GM19351 (cell line): ENCODE results near the gene NCOA3.
A peak's percentile ranks its signal among the peaks of the same experiment; 100 is the strongest.
"Not testable (repeated sequence)": the region's sequence is repeated elsewhere in the genome, so short reads cannot be mapped to it uniquely, and the experiment has no call there.

Experiments
- ATAC-seq: cut with Tn5 transposase; IDR thresholded peaks from one replicate; pipeline ENCODE4 v1.9.1; 2021; ENCODE audit warnings: mild to moderate bottlenecking, moderate library complexity; ENCODE audit not compliant: unreplicated experiment

Gene NCOA3

DNA sequence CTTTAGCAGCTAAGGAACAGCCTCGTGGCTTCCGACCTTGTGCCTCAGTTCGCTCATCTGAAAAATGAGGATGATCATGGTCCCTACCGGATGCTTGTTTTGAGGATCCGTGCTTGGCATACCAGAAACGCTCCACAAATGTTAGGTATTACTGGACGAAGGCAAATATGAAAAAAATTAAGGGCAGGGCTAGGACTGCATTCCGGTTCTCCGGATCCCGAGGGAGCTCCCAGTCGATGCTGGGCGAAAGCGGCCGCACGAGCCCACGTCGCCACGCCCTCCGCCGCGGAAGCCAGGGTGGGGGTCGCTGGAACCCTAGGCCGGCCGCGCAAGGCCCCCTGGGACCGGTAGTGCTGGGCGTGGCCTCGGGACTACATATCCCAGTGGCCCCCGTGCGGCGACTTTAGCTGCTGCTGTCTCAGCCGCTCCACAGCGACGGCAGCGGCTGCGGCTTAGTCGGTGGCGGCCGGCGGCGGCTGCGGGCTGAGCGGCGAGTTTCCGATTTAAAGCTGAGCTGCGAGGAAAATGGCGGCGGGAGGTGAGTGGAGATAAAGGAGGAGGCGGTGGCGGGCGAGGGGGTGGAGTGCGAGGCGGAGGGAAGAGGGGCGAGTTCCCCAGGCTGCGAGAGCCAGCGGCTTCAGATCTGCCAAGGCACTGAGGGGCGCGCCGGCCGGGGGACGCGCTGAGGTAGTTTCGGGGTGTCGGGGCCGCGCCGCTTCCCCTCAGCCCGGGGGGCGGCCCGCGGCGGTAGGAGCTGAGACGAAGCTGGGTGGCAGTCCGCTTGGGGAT, at the start of gene NCOA3:
TSS of gene NCOA3 (plus strand) at position 406 of the 789 bp plus-strand sequence. CDS start 120,361 bp downstream, outside the sequence.
- ATAC-seq, result peak; percentile 66

DNA sequence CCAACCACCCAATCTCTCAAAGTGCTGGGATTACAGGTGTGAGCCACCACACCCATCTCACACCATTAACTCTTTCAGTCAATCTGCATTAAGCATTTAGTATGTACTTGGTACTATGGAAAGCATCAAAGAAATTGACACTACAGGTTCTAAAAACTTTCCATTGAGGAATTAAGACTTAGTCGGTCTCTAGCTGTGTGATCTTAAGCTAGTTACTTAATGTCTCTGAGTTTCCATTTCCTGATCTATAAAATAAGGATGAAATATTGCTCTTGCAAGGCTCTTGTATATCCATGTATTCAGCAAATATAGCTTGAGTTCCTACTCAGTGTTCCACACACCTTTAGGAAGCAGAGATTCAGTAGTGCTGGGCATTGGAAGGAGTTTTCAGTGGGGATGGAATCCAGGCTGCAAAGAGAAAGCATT, 48.9 kb upstream of the NCOA3 start:
- no peak for ATAC-seq

DNA sequence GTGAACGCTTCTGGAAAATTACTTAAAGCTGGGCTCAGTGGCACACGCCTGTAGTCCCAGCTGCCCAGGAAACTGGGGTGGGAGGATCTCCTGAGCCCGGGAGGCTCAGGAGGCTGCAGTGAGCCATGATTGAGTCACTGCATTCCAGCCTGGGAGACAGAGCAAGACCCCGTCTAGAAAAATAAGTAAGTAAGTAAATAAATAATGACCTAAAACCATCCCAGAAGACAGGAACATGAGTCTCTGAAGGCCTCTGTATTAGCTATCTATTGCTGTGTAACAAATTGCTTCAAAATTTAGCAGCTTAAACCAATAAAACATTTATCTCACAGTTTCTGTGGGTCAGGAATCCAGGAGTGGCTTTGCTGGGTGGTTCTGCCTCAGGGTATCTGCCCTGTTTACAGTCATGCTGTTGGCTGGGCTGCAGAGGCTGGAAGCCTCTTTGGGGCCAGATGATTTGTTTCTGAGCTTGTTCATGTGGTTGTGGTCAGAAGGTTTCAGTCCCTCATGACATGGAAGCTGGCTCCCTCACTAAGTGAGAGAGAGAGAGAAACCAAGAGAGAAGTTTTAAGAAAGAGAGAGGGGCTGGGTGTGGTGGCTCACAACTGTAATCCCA, 48.4 kb upstream of the NCOA3 start:
- peak; percentile 94 for ATAC-seq

DNA sequence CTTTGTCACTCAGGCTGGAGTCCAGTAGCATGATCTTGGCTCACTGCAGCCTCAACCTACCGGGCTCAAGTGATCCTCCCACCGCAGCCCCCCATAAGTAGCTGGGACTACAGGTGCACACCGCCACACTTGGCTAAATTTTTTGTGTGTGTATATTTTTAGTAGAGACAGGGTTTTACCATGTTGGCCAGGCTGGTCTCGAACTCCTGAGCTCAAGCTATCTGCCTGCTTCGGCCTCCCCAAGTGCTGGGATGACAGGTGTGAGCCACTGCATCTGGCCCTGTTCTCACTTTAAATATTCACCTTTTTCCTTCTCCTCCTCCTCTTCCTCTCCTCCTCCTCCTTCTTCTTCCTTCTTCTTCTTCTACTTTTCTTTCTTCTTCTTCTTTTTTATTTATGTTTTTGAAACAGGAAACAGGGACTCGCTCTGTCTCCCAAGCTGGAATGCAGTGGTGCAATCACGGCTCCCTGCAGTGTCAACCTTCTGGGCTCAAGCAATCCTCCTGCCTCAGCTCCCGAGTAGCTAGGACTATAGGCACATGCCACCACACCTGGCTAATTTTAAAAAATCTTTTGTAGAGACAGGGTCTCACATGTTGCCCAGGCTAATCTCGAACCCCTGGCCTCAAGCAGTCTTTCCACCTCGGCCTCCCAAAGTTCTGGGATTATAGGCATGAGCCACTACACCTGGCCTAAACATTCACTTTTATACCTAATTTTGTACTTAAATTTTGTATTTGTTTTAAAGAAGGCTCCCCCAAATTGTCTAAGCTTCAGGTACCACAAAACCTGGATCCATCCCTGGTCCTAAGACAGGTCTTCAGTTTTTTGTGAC, 47.2 kb upstream of the NCOA3 start:
- ATAC-seq, result no peak

DNA sequence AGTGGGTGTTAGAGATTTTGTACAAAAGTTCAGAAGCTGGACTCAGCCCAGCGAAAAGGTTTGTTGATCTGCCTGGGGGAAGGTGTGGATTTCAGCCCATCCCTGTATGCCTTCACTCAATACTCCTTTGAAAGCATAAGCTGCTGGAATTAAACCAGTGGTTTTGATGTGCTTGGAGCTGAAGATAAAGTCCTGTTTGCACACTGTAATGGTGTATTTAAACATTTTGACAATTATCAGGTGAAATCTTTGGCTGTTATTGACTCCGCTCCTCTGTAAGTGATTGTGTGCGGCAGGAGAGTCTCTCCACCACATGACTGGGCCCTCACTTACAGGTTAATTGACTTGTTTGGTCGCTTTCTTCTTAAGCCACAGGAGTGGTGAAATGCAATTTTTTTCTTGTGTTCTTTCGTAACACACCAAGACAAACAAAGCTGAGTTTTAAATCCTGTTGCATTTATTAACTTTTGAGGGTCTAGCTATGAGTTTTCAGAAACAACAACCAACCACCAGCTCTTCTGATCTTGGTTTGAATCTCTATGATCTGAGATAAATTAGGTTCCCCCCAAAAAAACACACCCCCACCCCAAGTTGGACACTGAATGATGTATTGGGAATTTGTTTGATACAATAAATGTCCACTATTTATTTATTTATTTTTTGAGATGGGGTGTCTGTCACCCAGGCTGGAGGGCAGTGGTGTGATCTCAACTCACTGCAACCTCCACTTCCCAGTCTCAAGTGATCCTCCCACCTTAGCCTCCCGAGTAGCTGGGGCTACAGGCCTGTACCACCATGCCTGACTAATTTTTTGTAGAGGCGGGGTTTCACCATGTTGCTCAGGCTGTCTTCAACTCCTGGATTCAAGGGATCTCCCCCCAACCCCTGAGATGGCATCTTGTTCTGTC, 46.3 kb upstream of the NCOA3 start:
- ATAC-seq, result no peak

DNA sequence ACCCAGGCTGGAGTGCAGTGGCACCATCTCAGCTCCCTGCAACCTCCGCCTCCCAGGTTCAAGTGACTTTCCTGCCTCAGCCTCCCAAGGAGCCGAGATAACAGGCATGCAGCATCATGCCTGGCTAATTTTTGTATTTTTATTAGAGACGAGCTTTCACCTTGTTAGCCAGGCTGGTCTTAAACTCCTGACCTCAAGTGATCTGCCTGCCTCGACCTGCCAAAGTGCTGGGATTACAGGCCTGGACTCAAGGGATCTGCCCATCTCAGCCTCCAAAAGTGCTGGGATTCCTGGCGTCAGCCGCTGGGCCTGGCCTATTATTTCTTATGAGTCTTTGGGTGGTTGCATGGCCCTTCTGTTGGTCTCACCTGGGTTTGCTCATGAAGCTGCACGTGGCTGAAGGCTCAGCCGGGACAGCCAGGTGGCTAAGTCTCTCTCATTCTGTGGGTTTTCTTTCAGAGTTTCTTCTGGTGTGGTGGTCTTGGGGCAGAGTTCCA, 45.6 kb upstream of the NCOA3 start:
- no peak for ATAC-seq

DNA sequence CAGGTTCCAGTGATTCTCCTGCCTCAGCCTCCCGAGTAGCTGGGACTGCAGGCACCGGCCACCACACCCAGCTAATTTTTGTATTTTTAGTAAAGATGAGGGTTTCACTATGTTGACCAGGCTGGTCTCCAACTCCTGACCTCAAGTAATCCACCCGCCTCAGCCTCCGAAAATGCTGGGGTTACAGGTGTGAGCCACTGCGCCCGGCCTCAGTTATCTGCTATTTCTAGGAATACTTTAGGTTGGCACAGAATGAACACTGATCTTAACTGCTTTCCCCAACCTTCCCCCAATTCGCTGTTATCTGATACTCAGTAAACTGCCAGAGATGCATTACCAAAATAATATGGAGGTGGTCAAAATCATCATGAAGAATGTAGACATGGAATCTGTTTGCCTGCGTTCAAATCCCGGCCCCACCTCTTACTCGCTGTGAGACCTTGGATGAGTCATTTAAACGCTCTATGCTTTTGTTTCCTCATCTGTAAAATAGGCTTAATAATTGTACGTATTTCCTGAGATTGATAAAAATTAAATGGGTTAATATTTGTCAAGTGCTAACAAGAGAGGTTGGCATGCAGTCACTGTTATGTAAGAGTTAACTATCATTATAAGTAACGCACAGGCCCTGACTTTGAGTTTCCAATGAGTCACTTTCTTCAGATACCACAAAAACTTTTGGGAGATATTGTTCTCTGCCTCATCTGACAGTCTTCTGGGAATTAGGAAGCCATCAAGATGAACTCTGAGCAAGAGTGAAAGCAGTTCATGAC, 44.5 kb upstream of the NCOA3 start:
- no peak for ATAC-seq

DNA sequence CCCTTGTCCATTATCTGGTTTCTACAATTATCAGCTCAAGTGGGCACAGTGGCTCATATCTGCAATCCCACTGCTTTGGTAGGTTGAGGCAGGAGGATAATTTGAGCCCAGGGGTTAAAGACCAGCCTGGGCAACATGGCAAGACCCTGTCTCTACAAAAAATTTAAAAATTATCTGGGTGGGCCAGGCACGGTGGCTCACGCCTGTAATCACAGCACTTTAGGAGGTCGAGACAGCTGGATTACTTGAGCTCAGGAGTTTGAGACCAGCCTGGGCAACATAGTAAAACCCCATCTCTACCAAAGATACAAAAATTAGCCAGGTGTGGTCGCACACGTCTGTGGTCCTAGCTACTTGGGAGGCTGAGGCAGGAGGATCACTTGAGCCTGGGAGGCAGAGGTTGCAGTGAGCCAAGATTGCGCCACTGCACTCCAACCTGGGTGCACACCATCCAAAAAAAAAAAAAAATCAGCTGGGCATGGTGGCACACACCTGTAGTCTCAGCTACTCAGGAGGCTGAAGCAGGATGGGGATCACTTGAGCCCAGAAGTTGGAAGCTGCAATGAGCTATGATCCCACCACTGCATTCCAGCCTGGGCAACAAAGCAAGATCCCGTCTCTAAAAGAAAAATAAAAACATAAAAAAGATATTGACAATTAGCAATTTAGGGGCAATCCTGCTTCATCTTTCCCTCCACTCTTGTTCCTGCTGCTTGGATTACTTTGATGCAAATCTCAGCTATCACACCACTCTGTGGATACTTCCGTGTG, 43.2 kb upstream of the NCOA3 start:
- ATAC-seq, result not testable (repeated sequence)

DNA sequence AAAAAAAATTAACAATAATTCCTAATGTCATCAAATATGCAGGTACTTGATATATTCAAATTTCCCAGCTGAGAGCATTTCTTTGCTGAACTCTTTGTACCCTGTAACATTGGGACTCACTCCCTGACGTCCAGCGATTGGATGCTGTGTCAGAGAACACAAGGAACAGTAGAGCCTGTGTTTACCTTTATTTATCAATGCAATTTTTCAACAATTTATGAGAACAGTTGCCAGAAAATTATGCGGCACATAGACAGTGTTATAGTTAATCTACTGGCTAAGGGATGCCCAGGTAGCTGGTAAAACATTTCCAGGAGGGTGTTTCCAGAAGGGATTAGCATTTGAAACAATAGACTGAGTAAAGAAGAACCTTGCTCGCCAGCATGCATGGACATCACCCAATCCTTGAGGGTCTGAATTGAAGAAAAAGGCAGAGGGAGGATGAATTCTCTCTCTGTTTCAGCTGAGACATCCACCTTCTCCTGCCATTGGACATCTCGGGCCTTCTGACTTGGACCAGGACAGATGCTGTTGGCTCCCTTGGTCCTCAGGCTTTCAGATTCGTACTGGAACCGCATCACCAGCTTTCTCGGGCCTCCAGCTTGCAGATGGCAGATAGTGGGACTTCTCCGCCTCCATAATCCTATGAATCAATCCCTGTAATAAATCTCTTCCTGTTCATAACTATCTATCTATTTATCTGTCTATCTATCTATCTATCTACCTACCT, 42.2 kb upstream of the NCOA3 start:
- no peak for ATAC-seq

DNA sequence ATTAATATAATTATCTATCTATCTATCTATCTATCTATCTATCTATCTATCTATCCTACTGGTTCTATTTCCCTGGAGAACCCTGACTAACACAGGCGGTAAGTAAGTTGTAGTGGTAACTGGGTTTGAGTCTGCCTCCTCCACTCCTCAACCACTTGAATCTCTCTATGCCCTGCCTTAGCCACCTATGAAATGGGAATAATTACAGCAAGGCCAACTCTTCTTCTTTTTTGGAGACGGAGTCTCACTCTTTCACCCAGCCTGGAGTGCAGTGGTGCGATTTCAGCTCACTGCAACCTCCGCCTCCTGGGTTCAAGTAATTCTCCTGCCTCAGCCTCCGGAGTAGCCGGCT, 41.0 kb upstream of the NCOA3 start:
- not testable (repeated sequence) for ATAC-seq

DNA sequence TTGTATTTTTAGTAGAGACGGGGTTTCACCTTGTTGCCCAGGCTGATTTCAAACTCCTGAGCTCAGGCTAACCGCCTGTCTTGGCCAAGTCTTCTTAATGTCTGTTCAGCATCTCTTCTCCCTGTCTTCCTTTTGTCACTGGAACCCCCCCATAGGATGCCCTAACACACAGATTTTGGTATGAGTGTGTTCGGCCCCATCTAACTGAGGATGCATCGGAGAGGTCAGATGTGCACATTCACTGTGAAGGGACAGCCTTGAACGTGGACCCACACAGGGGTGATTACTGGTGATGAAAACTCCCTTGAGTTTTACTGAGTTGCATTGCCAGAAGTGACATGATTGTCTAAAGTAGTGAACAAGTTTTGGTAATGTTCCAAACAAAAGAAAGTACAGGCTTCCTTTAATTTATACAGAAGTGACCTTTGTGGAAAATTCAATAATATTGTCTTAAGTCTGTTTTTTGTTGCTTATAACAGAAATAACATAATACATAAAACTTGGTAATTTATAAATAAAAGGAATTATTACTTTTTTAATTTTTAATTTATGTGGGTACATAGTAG, 40.5 kb upstream of the NCOA3 start:
- ATAC-seq, result no peak

DNA sequence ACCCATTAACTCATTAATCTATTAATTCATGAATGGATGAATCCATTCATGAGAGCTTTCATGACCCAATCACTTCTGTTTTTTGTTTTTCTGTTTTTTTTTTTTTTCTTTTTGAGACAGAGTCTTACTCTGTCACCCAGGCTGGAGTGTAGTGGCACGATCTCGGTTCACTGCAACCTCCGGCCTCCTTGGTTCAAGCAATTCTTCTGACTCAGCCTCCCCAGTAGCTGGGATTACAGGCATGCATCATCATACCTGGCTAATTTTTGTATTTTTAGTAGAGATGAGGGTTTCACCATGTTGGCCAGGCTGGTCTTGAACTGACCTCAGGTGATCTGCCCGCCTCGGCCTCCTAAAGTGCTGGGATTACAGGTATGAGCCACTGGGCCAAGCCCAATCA, 39.8 kb upstream of the NCOA3 start:
- not testable (repeated sequence) for ATAC-seq

DNA sequence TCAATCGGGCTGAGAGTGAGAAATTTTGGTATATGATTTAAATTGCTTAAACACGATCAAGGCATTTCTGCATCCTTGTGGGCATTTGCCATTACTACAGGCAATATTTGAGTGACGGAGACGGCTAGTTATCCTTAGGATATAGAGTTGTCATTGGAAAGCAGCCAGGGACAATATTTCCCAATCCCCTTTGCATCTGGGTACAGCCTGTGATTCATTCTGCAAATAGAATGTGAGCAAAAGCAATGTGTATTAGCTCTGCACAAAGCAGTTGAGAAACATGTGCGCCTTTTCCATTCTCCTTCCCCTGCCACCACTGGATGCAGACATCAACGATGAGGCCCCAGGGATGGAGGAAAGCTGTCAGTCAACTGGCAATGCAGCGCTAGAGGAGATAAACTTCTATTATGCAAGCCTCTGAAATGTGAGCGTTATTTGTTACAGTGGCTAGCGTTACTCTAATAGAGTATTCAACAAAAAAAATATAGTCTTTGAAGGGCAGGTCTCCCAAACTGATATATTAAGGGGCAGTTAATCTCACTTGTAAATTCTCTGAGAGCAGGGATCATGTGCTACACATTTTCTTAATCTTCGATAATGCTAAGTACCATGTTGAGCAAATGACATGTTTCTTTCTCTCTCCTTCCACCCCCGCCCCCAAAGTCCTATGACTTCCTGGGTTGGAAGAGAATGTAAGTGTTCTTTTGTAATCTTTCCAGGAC, 37.1 kb upstream of the NCOA3 start:
- no peak for ATAC-seq

DNA sequence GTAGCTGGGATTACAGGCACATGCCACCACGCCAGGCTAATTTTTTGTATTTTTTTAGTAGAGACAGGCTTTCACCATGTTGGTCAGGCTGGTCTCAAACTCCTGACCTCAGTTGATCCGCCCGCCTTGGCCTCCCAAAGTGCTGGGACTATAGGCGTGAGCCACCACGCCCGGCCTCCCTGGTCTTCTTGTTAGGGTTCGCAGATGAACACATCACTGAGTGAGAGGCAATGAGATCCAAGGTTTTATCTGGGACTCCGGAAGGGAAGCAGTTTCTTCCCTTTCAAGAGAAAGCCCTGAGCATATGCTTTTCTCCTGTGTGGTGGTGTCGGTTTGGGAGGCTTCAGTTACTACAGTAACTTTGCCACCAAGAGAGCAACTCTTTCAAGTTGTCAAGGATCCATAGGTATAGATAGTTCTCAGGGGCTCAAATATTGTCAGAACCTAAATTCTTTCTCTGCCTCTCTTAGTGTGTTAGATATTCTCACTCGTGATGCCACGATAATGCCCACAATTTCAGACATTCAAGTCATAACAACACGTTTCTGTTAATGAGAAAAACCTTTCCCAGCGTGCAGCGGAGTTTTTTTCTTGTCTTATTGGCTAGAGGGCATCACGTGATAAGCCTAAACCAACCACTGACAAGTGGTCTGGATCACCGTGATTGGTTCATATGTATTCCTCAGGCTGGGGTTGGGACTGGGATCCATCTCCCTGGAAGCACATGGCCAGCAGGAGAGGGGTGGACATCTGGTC, 36.2 kb upstream of the NCOA3 start:
- ATAC-seq, result no peak

DNA sequence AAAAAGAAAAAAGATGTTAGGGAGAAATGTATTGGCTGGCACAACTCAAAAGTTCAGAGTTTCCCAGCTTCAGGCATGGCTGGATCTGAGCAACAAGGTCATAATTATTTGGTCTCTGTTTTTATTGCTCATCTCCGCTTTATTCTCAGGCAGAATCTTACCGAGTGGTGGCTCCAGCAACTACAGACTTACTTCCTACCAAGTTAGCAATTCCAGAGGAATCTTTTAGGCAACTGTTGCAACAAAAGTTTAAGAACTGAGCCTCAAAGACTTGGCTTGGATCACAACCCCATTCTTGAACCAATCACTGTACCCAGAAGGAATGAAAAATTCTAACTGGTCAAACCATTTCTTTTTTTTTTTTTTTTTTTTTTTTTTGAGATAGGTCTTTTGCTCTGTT, 35.5 kb upstream of the NCOA3 start:
- ATAC-seq, result no peak

DNA sequence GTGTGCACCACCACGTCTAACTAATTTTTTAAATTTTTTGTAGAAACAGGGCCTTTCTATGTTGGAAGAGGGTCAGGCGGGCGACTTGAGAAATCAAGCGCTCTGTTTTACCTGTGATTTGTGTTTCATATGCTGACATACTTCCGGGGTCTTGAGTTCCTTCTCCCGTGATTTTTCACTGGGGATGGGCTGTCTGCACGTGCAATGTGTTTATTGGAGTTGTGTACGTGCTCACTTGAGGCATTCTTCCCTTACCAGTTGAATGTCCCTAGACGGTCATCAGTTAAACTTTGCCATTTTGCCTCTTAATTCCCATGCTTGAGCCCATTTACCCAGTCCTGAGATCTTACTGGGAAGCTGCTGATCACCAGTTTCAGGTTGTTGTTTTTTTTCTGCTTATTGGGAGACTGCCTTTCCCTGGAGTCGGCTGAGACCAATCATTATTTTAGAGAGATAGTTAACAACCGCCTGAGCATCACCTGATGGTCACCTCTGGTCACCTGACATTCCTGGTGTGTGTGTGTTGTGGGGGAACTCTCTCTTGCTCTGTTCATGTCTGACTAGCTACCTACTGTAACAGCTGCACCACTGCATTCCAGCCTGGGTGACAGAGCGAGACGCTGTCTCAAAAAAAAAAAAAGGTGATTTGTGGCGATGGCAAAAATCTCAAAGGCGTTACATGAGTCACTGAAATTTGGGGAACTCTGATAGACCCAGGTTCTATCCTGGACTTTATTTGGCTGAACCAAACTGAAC, 34.8 kb upstream of the NCOA3 start:
- no peak for ATAC-seq
